Embryonic facial prominence (tissue), 1 donor: ENCODE results near the gene KNL1.
"Not testable (repeated sequence)": the region's sequence is repeated elsewhere in the genome, so short reads cannot be mapped to it uniquely, and the experiment has no call there.

Experiments
- DNase-seq: peaks from one replicate; pipeline ENCODE4 v3.0.0-alpha.2; 2016; ENCODE audit errors: extremely low spot score

Gene KNL1

DNA sequence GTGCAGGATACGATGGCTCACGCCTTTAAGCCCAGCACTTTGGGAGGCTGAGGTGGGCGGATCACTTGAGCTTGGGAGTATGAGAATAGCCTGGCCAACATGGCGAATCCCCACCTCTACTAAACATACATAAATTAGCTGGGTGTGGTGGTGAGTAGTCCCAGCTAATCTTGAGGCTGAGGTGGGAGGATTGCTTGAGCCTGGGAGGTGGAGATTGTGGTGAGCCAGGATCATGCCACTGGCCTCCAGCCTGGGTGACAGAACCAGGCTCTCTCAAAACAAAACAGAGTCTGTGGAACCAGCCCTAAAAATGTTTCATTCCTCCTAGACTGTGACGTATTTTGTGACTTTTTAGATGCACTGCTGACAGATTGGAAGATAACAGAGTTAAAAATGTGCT, 66.6 kb downstream of the KNL1 start:
- no peak for DNase-seq

DNA sequence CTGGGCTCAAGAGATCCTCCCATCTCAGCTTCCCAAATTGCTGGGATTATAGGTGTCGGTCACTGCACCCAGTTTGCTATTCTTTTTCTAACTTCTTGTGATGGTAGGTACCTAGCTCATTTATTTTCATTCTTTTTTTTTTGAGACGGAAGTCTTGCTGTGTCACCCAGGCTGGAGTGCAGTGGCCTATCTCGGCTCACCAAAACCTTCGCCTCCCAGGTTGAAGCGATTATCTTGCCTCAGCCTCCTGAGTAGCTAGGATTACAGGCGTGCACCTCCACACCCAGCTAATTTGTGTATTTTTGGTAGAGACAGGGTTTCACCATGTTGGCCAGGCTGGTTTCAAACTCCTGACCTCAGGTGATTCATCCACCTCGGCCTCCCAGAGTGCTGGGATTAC, 70.9 kb downstream of the KNL1 start:
- DNase-seq = no peak

DNA sequence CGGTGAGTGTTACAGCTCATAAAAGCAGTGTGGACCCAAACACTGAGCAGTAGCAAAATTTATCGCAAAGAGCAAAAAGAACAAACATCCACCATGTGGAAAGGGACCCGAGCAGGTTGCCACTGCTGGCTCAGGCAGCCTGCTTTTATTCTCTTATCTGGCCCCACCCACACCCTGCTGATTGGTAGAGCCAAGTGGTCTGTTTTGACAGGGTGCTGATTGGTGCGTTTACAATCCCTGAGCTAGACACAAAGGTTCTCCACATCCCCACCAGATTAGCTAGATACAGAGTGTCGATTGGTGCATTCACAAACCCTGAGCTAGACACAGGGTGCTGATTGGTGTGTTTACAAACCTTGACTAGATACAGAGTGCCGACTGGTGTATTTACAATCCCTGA, 82.2 kb downstream of the KNL1 start:
- not testable (repeated sequence) for DNase-seq

DNA sequence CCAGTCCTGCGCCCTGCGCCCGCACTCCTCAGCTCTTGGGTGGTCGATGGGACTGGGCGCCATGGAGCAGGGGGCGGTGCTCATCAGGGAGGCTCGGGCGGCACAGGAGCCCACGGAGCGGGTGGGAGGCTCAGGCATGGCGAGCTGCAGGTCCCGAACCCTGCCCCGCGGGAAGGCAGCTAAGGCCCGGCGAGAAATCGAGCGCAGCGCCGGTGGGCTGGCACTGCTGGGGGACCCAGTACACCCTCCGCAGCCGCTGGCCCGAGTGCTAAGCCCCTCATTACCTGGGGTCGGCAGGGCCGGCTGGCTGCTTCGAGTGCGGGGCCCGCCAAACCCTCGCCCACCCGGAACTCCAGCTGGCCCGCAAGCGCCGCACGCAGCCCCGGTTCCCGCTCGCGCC, 82.9 kb downstream of the KNL1 start:
- DNase-seq = not testable (repeated sequence)

DNA sequence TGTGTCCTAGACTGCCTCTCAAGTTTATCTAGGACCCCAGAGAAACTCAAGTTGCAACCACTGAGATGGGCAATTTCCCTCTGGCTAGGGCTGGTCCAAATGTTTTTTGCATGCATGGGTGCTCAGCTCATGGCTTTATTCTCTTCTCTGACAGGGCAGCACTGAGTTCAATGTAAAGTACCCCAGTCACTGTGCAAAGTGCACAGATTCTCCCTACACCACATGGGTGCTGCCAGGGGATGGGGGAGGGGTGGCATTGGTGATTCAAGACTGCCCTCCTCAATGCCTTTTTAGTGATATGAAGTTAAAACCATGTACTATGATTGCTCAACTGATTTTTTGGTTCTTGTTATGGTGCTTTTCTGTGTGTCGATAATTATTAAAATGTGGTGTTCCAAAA, 86.1 kb downstream of the KNL1 start:
- no peak for DNase-seq

DNA sequence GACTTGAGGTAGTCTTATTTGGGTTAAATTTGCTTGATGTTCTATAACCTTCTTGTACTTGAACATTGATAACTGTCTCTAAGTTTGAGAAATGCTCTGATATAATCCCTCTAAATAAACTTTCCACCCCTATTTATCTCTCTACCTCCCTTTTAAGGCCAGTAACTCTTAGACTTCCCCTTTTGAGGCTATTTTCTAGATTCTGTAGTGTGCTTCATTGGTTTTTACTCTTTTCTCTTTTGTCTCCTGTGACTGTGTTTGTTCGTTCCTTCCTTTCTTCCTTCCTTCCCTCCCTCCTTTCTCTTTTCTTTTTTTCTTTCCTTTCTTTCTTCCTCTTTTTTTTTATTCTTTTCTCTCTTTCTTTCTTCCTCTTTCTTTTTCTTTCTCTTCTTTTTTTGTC, 86.9 kb downstream of the KNL1 start:
- DNase-seq = not testable (repeated sequence)

DNA sequence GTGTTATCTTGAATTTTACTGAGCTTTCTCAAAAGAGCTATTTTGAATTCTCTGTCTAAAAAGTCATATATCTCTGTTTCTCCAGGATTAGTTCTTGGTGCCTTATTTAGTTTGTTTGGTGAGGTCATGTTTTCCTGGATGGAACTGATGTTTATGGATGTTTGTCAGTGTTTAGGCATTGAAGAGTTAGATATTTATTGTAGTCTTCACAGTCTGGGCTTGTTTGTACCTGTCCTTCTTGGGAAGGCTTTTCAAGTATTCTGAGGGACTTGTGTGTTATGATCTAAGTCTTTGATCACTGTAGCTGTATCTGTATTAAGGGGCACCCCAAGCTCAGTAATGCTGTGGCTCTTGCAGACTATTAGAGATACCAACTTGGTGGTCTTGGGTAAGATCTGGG, 90.3 kb downstream of the KNL1 start:
- DNase-seq = no peak

DNA sequence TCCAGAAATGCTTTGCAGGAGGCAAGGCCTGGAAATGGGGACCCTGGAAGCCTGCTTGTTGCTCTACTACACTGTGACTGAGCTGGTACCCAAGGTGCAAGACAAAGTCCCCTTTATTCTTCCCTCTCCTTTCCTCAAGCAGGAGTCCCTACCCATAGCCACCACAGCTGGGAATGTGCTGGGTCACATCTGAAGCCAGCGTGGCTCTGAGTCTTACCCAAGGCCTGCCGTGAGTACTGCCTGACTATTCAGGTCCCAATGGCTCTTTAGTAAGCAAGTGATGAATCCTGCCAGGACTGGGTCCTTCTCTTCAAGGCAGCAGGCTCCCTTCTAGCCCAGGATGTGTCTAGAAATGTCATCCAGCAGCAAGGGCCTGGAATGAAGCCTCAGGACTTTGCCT, 91.3 kb downstream of the KNL1 start:
- no peak for DNase-seq

DNA sequence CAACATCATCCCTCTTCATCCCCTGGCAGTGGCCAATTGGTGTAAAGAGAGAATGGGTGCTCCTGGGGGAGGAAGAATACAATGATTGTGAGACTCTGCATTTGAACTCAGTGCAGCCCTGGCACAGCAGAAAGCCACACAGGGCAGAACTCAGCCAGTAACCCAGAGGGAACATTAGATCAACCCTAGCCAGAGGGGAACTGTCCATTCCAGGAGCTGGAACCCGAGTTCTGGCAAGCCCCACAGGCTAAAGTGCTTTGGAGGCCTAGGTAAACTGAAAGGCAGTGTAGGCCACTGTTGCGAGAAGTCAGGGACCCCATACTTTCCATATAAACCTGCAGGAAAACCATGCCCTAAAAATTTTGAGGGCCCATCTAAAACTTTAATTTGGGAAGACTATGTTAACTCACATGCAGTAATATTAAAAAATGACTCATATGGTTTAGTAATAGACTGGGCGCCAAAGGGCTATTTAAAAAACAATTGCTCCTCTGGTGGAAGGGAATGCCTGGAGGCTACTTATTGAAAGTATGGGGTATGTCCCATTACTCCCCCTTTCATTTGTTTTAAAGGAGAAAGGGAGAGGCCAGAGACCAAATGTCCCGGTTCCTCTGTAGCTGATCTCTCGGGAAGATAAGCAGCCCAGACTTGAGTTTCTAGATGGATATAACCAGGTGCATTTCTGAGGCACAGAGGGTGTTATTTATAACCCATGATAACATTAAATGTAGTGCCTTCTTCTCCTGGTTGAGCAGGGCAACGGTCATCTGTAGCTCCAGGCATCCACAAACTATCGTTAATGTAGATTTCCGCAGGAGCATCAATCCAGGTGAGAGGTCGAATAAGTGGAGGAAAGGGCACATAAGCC, 95.1 kb downstream of the KNL1 start:
- DNase-seq = no peak

DNA sequence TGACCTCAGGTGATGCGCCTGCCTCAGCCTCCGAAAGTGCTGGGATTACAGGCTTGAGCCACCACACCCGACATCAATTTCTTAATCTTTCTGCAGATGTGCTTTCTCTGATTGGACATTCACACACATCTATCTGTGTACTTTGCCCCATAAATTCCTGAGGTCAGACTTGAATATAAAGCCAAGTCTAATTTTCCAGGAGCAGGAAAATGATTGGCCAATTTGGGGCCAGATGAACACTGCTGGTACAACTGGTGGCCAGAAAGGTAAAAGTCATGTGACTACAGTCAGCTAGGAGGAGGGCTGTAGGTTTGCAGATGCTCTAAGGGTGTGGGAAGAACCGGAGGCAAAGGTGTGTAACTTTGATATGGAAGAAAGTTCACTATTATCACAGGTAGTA, 97.7 kb downstream of the KNL1 start:
- no peak for DNase-seq

DNA sequence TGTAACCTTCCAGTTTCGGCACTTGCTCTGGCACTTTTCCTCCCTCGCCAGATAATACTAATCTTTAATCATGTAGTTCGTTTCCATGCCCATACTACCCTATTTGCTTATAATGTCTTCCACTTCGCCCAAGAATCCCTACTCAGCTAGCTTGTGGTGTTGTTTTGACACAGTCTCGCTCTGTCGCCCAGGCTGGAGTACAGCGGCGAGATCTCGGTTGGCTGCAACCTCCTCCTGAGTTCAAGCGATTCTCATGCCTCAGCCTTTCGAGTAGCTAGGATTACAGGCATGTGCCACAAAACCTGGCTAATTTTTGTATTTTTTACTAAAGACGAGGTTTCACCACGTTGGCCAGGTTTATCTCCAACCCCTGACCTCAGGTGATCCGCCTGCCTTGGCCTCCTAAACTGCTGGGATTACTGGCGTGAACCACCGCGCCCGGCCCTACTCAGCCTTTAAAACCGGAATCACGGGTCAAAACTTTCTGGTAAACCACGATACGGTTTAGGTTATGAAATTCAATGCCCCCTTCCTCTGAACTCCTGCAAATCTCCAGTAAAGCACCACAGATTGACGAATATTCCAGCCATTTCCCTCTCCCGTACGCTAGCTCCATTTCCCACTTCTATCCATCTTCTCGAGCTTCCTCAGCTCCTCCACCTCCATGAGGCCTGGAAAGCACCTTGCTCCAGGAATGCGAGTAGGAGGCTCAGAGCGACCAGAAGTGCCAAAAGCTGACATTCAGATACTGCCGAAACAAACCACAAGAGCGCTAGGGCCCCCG, 100.0 kb downstream of the KNL1 start:
- DNase-seq = no peak

DNA sequence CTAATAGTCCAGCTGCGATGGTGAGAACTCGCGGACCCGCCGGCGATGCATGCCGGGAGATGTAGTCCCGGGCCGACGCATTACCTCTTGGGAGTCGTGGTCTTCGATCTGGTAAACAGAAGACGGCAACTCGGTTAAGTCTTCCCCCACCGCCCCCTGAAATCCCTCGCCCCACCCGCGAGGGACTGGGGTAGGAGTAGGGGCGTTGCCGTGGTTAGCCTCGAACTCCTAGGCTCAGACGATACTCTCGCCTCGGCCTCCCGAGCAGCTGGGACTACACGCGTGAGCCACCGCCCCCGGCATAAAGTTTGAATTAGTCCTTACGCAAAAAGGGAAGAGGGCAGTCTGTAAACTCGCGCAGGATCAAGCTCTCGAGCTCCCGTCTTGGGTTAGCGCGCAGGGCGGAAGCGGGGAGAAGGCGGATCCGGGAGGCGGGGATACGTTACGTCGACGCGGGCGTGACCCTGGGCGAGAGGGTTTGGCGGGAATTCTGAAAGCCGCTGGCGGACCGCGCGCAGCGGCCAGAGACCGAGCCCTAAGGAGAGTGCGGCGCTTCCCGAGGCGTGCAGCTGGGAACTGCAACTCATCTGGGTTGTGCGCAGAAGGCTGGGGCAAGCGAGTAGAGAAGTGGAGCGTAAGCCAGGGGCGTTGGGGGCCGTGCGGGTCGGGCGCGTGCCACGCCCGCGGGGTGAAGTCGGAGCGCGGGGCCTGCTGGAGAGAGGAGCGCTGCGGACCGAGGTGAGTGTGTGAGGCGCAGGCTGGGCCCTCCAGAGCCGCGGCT, 100.8 kb downstream of the KNL1 start, which contains the start of gene RAD51:
Gene RAD51 (plus strand): TSS at position 487 of the 781 bp plus-strand sequence. CDS start 3,585 bp downstream, outside the sequence.
- DNase-seq = peak; percentile 89

DNA sequence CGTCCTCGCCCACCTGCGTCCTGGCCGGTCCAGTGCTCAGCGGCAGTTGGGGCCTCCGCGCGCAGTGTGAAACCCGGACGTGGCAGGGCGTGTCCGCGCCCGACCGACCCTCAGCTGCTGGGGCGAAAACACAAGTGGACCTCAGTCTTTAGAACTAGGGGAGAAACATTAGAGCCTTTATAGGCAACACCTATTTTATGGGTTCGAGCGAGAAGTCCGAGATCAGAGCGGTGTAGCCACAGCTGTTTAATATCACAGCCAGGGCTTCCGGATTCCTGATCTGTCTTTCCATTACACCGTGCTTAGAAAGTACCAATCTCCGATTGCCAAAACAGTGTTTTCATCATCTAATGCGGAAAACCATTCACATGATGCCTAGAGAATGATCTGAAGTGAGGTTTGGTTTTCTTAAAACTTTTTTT, 101.4 kb downstream of the KNL1 start:
- DNase-seq = no peak

DNA sequence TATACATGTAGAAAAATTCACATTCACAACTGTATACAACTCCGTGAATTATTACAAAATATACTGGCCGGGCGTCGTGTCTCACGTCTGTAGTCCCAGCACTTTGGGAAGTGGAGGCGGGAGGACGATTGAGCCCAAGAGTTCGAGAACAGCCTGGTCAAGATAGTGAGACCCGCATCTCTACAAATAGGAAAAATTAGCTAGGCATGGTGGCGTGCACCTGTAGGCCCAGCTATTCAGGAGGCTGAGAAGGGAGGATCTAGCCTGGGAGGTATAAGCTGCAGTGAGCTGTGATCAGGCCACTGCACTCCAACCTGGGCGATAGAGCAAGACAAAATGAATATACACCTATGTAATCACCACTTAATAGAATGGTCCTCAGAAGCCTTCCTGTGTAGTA, 102.2 kb downstream of the KNL1 start:
- DNase-seq = no peak

DNA sequence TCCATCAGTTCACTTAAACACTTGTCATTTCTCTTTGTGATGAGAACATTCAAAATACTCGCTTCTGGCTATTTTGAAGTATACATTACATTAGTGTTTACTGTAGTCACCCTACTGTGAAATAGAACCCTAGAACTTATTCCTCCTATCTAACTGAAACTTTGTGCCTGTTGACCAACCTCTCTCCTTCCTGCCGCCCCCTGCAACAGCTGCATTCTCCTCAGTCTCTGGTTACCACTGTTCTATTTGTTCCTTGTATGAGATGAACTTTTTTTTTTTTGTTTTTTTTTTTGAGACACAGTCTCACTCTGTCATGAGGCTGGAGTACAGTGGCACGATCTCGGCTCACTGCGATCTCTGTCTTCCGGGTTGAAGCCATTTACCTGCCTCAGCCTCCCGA, 103.9 kb downstream of the KNL1 start:
- DNase-seq = no peak

DNA sequence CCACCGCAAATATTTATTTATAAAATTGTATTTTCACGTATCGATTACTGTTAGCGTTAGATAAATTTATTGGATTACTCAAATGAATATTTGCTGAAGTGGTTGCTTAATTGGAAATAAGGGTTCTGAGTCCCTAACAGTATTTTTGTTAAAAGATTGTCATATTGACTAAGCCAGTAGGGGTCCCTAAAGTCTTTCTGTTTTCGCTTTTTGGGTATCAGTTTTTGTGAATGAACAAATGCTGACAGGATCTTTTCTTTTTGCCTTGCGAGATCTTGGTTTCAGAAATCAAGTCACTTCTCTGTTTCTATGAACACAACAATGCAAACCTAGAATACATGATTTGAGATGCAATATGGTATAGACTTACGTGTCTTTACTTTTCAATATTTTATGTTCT, 108.0 kb downstream of the KNL1 start:
- DNase-seq = no peak

DNA sequence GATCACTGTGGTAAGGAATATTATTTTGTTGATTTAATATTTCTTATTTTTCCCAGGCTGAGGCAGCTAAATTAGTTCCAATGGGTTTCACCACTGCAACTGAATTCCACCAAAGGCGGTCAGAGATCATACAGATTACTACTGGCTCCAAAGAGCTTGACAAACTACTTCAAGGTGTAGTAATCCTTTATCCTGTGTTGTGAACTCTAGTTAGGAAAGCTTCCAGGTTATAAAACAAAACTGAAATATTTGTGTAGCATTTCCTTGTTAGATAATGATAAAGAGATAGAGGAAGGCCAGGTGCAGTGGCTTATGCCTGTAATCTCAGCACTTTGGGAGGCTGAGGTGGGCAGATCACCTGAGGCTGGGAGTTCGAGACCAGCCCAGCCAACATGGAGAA, 112.1 kb downstream of the KNL1 start:
- DNase-seq = no peak
